ENCODE results near the gene TBCA. TPM values are rescaled to one million over a fixed set of nuclear protein-coding genes. Genes with fewer than 3 reads are reported as not detected.
A peak's percentile ranks its signal among the peaks of the same experiment; 100 is the strongest.

Gene TBCA
- total and polyA plus RNA-seq, 9 of the 15 experiments (the other 6 are each of a cell fraction or from before 2014, with no cell fraction given), result 164 to 661 (median 334) TPM

- Histone ChIP-seq H3K79me2 (ENCODE audit: control insufficient read depth, insufficient read depth, low read length) (peaks cover 93% of the 10 kb centered on the region), H3K27me3 (ENCODE audit: control insufficient read depth in 2 of 2, insufficient read depth in 2 of 2, low read length in 2 of 2) (no peaks in the 10 kb centered on the region), H3K36me3 (ENCODE audit: control insufficient read depth, insufficient read depth, low read length) (peaks cover 4% of the 10 kb centered on the region; the same call in 1 of the 3 replicates), H3K9me1 (ENCODE audit: control insufficient read depth, insufficient read depth, low read length) (no peaks in the 10 kb centered on the region), H3K4me2 (ENCODE audit: insufficient read depth, low read length) (no peak overlapping the region), H3K27ac (ENCODE audit: extremely low read depth, low read depth, low read length) (no peak overlapping the region), H2AFZ (ENCODE audit: low read depth, low read length) (no peak overlapping the region), H3K4me3 (no peak overlapping the region), H3K9me3 (replicated peaks; ENCODE audit: control insufficient read depth, insufficient read depth, low read depth, low read length) (no peaks in the 10 kb centered on the region), H4K20me1 (replicated peaks; ENCODE audit: control insufficient read depth, insufficient read depth, low read length) (no peaks in the 10 kb centered on the region), H3K4me1 (replicated peaks in 1 of 2; ENCODE audit: control insufficient read depth in 2 of 2, insufficient read depth in 2 of 2, low read length in 2 of 2) (no peaks in the 10 kb centered on the region), H3K9ac (ENCODE audit: insufficient read depth in 1 of 2, low read depth in 2 of 2, low read length in 2 of 2) (no peak overlapping the region)
- FAIRE-seq (peak; percentile 40), ATAC-seq (no peak), DNase-seq (ENCODE audit: extremely low read depth in 1 of 4, low spot score in 3 of 4) (no peak)
- TF ChIP-seq, protein P1, sequence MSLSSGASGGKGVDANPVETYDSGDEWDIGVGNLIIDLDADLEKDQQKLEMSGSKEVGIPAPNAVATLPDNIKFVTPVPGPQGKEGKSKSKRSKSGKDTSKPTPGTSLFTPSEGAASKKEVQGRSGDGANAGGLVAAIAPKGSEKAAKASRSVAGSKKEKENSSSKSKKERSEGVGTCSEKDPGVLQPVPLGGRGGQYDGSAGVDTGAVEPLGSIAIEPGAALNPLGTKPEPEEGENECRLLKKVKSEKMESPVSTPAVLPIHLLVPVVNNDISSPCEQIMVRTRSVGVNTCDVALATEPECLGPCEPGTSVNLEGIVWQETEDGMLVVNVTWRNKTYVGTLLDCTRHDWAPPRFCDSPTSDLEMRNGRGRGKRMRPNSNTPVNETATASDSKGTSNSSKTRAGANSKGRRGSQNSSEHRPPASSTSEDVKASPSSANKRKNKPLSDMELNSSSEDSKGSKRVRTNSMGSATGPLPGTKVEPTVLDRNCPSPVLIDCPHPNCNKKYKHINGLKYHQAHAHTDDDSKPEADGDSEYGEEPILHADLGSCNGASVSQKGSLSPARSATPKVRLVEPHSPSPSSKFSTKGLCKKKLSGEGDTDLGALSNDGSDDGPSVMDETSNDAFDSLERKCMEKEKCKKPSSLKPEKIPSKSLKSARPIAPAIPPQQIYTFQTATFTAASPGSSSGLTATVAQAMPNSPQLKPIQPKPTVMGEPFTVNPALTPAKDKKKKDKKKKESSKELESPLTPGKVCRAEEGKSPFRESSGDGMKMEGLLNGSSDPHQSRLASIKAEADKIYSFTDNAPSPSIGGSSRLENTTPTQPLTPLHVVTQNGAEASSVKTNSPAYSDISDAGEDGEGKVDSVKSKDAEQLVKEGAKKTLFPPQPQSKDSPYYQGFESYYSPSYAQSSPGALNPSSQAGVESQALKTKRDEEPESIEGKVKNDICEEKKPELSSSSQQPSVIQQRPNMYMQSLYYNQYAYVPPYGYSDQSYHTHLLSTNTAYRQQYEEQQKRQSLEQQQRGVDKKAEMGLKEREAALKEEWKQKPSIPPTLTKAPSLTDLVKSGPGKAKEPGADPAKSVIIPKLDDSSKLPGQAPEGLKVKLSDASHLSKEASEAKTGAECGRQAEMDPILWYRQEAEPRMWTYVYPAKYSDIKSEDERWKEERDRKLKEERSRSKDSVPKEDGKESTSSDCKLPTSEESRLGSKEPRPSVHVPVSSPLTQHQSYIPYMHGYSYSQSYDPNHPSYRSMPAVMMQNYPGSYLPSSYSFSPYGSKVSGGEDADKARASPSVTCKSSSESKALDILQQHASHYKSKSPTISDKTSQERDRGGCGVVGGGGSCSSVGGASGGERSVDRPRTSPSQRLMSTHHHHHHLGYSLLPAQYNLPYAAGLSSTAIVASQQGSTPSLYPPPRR (CRISPR knock-in tag; IDR thresholded peaks at IDR 0.05; ENCODE audit: borderline replicate concordance), result no peak
- no peak for TF ChIP-seq ZC3H8 (IDR thresholded peaks at IDR 0.05)
- TF ChIP-seq TCFL5 (CRISPR knock-in tag; conservative IDR thresholded peaks at IDR 0.05), result no peak
- TF ChIP-seq CBX5 (IDR thresholded peaks at IDR 0.05; ENCODE audit: borderline replicate concordance, low read depth), result no peak
- TF ChIP-seq ZNF76 (CRISPR knock-in tag; IDR thresholded peaks at IDR 0.05; ENCODE audit: borderline replicate concordance), result no peak
- TF ChIP-seq, protein P2, sequence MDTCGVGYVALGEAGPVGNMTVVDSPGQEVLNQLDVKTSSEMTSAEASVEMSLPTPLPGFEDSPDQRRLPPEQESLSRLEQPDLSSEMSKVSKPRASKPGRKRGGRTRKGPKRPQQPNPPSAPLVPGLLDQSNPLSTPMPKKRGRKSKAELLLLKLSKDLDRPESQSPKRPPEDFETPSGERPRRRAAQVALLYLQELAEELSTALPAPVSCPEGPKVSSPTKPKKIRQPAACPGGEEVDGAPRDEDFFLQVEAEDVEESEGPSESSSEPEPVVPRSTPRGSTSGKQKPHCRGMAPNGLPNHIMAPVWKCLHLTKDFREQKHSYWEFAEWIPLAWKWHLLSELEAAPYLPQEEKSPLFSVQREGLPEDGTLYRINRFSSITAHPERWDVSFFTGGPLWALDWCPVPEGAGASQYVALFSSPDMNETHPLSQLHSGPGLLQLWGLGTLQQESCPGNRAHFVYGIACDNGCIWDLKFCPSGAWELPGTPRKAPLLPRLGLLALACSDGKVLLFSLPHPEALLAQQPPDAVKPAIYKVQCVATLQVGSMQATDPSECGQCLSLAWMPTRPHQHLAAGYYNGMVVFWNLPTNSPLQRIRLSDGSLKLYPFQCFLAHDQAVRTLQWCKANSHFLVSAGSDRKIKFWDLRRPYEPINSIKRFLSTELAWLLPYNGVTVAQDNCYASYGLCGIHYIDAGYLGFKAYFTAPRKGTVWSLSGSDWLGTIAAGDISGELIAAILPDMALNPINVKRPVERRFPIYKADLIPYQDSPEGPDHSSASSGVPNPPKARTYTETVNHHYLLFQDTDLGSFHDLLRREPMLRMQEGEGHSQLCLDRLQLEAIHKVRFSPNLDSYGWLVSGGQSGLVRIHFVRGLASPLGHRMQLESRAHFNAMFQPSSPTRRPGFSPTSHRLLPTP (IDR thresholded peaks at IDR 0.05; ENCODE audit: borderline replicate concordance, extremely low read depth, insufficient read length), result no peak
- no peak for TF ChIP-seq SLC30A9 (CRISPR knock-in tag; IDR thresholded peaks at IDR 0.05)
- ChIA-PET CTCF (ENCODE audit: low intra/inter-chr PET ratio) (no interaction called here), POLR2A (interaction anchor here (1.0 to 1.3 kb wide), 2 partner anchors 11 to 18 kb away, joined by 3 to 5 read pairs; no protein-coding TSS in a partner anchor)
- intact Hi-C loops (cut with micrococcal nuclease), result no loop called here
- 86% methylated on average over 3 of the region's 3 CpGs for WGBS (ENCODE audit: insufficient coverage, low coverage, missing lambda C conversion rate)
- in situ Hi-C loops (cut with MboI), result no loop called here
- no TSS peak for BruUV-seq (replicated peaks)
These were observed 48.9 kb downstream of the TBCA start for GRCh38 chr5:77727190-77727589.
